HepG2 (cell line): ENCODE data around the gene CA11. TPM values are rescaled to one million over a fixed set of nuclear protein-coding genes. Genes with fewer than 3 reads are reported as not detected.

Experiments used
- ARID2 ChIP-seq: sonication (generic); formaldehyde crosslinking; IDR thresholded peaks from 2 replicates; pipeline ENCODE4 v1.8.1; 2022; ENCODE audit warnings: mild to moderate bottlenecking, missing genetic modification reagents, borderline replicate concordance
- ARID4A ChIP-seq: sonication (generic); formaldehyde crosslinking; IDR thresholded peaks from 2 replicates; pipeline ENCODE4 v1.5.0; 2020; ENCODE audit warnings: mild to moderate bottlenecking, missing genetic modification reagents, borderline replicate concordance
- BORCS8-MEF2B ChIP-seq: sonication (generic); formaldehyde crosslinking; IDR thresholded peaks from 2 replicates; pipeline ENCODE4 v1.8.0; 2022; ENCODE audit warnings: mild to moderate bottlenecking, missing genetic modification reagents
- GTF3A ChIP-seq: sonication (generic); formaldehyde crosslinking; conservative IDR thresholded peaks from 2 replicates; pipeline ENCODE4 v1.4.0; 2020; ENCODE audit warnings: mild to moderate bottlenecking, missing genetic modification reagents
- HDAC1 ChIP-seq: sonication (generic); formaldehyde crosslinking; IDR thresholded peaks from 2 replicates; pipeline ENCODE4 v1.5.1; 2020; ENCODE audit warnings: mild to moderate bottlenecking, missing genetic modification reagents
- HOXD1 ChIP-seq: sonication (generic); formaldehyde crosslinking; IDR thresholded peaks from 2 replicates; pipeline ENCODE4 v1.5.0; 2020; ENCODE audit warnings: missing genetic modification reagents
- MNT ChIP-seq: fragments of 450-650 bp; IDR thresholded peaks from 2 replicates; pipeline ENCODE4 v1.6.1; 2016
- NRL ChIP-seq: sonication (generic); formaldehyde crosslinking; IDR thresholded peaks from 2 replicates; pipeline ENCODE4 v1.5.0; 2020; ENCODE audit warnings: missing genetic modification reagents, mild to moderate bottlenecking, moderate library complexity, borderline replicate concordance
- PCBP1 ChIP-seq: fragments of 200-400 bp; formaldehyde crosslinking; IDR thresholded peaks from 2 replicates; pipeline ENCODE4 v1.6.1; 2017; ENCODE audit warnings: mild to moderate bottlenecking, low read depth, low read length, borderline replicate concordance
- SALL1 ChIP-seq: sonication (generic); formaldehyde crosslinking; IDR thresholded peaks from 2 replicates; pipeline ENCODE4 v1.8.0; 2022; ENCODE audit warnings: mild to moderate bottlenecking, missing genetic modification reagents
- TRIM24 ChIP-seq: sonication (generic); formaldehyde crosslinking; IDR thresholded peaks from 2 replicates; pipeline ENCODE4 v1.8.0; 2022; ENCODE audit warnings: mild to moderate bottlenecking, missing genetic modification reagents
- ZFP37 ChIP-seq: sonication (generic); formaldehyde crosslinking; IDR thresholded peaks from 2 replicates; pipeline ENCODE4 v1.4.0; 2020; ENCODE audit warnings: missing genetic modification reagents, borderline replicate concordance
- ZMYM4 ChIP-seq: sonication (generic); formaldehyde crosslinking; IDR thresholded peaks from 2 replicates; pipeline ENCODE4 v1.8.1; 2023; ENCODE audit warnings: mild to moderate bottlenecking, missing genetic modification reagents
- ZNF101 ChIP-seq: sonication (generic); formaldehyde crosslinking; IDR thresholded peaks from 2 replicates; pipeline ENCODE4 v1.4.0; 2020; ENCODE audit warnings: mild to moderate bottlenecking, low read depth, missing genetic modification reagents, borderline replicate concordance
- ZNF124 ChIP-seq: sonication (generic); formaldehyde crosslinking; IDR thresholded peaks from 2 replicates; pipeline ENCODE4 v1.4.0; 2020; ENCODE audit warnings: missing genetic modification reagents
- ZNF225 ChIP-seq: sonication (generic); formaldehyde crosslinking; IDR thresholded peaks from 2 replicates; pipeline ENCODE4 v1.4.0; 2020; ENCODE audit warnings: mild to moderate bottlenecking, missing genetic modification reagents
- ZNF263 ChIP-seq: sonication (generic); formaldehyde crosslinking; IDR thresholded peaks from 2 replicates; pipeline ENCODE4 v1.4.0; 2020; ENCODE audit warnings: missing genetic modification reagents
- ZNF30 ChIP-seq: sonication (generic); formaldehyde crosslinking; IDR thresholded peaks from 2 replicates; pipeline ENCODE4 v1.5.0; 2020; ENCODE audit warnings: mild to moderate bottlenecking, missing genetic modification reagents
- ZNF343 ChIP-seq: sonication (generic); formaldehyde crosslinking; IDR thresholded peaks from 2 replicates; pipeline ENCODE4 v1.4.0; 2020; ENCODE audit warnings: mild to moderate bottlenecking, missing genetic modification reagents
- ZNF513 ChIP-seq: sonication (generic); formaldehyde crosslinking; conservative IDR thresholded peaks from 2 replicates; pipeline ENCODE4 v1.5.0; 2020; ENCODE audit warnings: missing genetic modification reagents
- ZNF607 ChIP-seq: sonication (generic); formaldehyde crosslinking; IDR thresholded peaks from 2 replicates; pipeline ENCODE4 v1.5.1; 2020; ENCODE audit warnings: missing genetic modification reagents, mild to moderate bottlenecking, borderline replicate concordance
- ZNF746 ChIP-seq: sonication (generic); formaldehyde crosslinking; IDR thresholded peaks from 2 replicates; pipeline ENCODE4 v1.8.0; 2022; ENCODE audit warnings: mild to moderate bottlenecking, missing genetic modification reagents
- ZNF878 ChIP-seq: sonication (generic); formaldehyde crosslinking; IDR thresholded peaks from 2 replicates; pipeline ENCODE4 v1.8.1; 2023; ENCODE audit warnings: mild to moderate bottlenecking, missing genetic modification reagents, moderate library complexity
- polyA plus RNA-seq, 8 experiments: library from polyadenylated mRNA; depleted of rRNA in 3 of 8; stranded (reverse) in 7 of 8; unstranded in 1 of 8; fragments of >200 nt; fragmentation: Illumina TruSeq in 4 of 8; extraction: Trizol in 4 of 8; gene quantifications; 2 replicates each; pipeline versions ENCODE4 v1.2.1 to v1.2.3, GENCODE V29; 2011 to 2016; ENCODE audit warnings: low read depth in 4 of 8, missing spikeins in 1 of 8, mixed read lengths in 1 of 8; ENCODE audit not compliant: insufficient read depth in 1 of 8
- total RNA-seq, 5 experiments: library from RNA; depleted of rRNA; stranded (reverse); fragments of >200 nt; fragmentation: Illumina TruSeq; extraction: Trizol; gene quantifications; 2 replicates each; pipeline ENCODE4 v1.2.3, GENCODE V29; 2016; ENCODE audit warnings: low read depth in 1 of 5

CA11 gene
- total and polyA plus RNA-seq, 2 of the 13 experiments (the other 11 are each of a cell fraction or from before 2014, with no cell fraction given) = 0.41 to 0.58 TPM

- peak; percentile 56; the same call in 1 of the 2 replicates for TF ChIP-seq ZFP37 (CRISPR knock-in tag)
- no peak for TF ChIP-seq ARID2 (CRISPR knock-in tag)
- TF ChIP-seq ZNF30 = no peak
- no peak for TF ChIP-seq ZNF225 (CRISPR knock-in tag)
- peak; percentile 93 for TF ChIP-seq ZNF746
- peak; percentile 69 for TF ChIP-seq BORCS8-MEF2B (CRISPR knock-in tag)
- no peak for TF ChIP-seq ZNF513 (CRISPR knock-in tag)
- TF ChIP-seq SALL1 = peak; percentile 69; the same call in 1 of the 2 replicates
- TF ChIP-seq NRL (CRISPR knock-in tag) = no peak; the same call in 1 of the 2 replicates
- TF ChIP-seq ZNF124 = 0 out of 2 replicates have a peak, but pooled peaks have one; percentile 16
- TF ChIP-seq ZNF263 (CRISPR knock-in tag) = peak; percentile 100
- peak; percentile 83; the same call in 1 of the 2 replicates for TF ChIP-seq ZNF607 (CRISPR knock-in tag)
- peak; percentile 48 for TF ChIP-seq MNT
- TF ChIP-seq ZMYM4 (CRISPR knock-in tag) = peak; percentile 53; the same call in 1 of the 2 replicates
- no peak for TF ChIP-seq TRIM24 (CRISPR knock-in tag)
- 0 out of 2 replicates have a peak, but pooled peaks have one; percentile 30 for TF ChIP-seq HOXD1
- TF ChIP-seq HDAC1 (CRISPR knock-in tag) = peak; percentile 50
- TF ChIP-seq GTF3A = no peak
- TF ChIP-seq ZNF343 (CRISPR knock-in tag) = 0 out of 2 replicates have a peak, but pooled peaks have one; percentile 25
- no peak for TF ChIP-seq ZNF101 (CRISPR knock-in tag)
- 0 out of 2 replicates have a peak, but pooled peaks have one; percentile 21 for TF ChIP-seq PCBP1
- TF ChIP-seq ZNF878 (CRISPR knock-in tag) = 0 out of 2 replicates have a peak, but pooled peaks have one; percentile 48
- TF ChIP-seq ARID4A (CRISPR knock-in tag) = peak; percentile 78; the same call in 1 of the 2 replicates
Observed at GRCh38 chr19:48634424-48635262, 11.3 kb downstream of the CA11 start (continued).
